ENCODE data around the gene C3AR1. TPM values are rescaled to one million over a fixed set of nuclear protein-coding genes. Genes with fewer than 3 reads are reported as not detected.
"Not testable (repeated sequence)": the region's sequence is repeated elsewhere in the genome, so short reads cannot be mapped to it uniquely, and the experiment has no call there.

The C3AR1 gene
- total RNA-seq (2014; rRNA removed; shearing (Covaris generic)) = 1.9 and 3.1 TPM in 2 replicates
- polyA plus RNA-seq (2015; cell fraction: cytosol; rRNA removed) = 3.0 and 3.4 TPM in 2 replicates
- polyA plus RNA-seq (2015; cell fraction: nucleus; rRNA removed) = 4.8 and 5.3 TPM in 2 replicates

GRCh38 chr12:8065991-8066594 lies at the start of gene C3AR1:
Gene C3AR1, minus strand, starts transcription at chr12:8066359. Its CDS starts 6,174 bp downstream, at chr12:8060185.
- DNase-seq (ENCODE audit: low read depth) = peak; percentile 85

- not testable (repeated sequence) for DNase-seq (ENCODE audit: low read depth)
These were observed 47.0 kb upstream of the C3AR1 start for GRCh38 chr12:8113117-8113516.

GRCh38 chr12:8108808-8109398 lies 42.7 kb upstream of the C3AR1 start:
- DNase-seq (ENCODE audit: low read depth) = peak; percentile 57

GRCh38 chr12:8099235-8099634 lies 33.1 kb upstream of the C3AR1 start:
- no peak for DNase-seq (ENCODE audit: low read depth)

GRCh38 chr12:8096281-8096915 lies 30.2 kb upstream of the C3AR1 start:
- no peak for DNase-seq (ENCODE audit: low read depth)

GRCh38 chr12:8093291-8093690 lies 27.1 kb upstream of the C3AR1 start:
- DNase-seq (ENCODE audit: low read depth) = no peak

GRCh38 chr12:8089716-8090115 lies 23.6 kb upstream of the C3AR1 start:
- DNase-seq (ENCODE audit: low read depth) = no peak

GRCh38 chr12:8089277-8089676 lies 23.1 kb upstream of the C3AR1 start:
- not testable (repeated sequence) for DNase-seq (ENCODE audit: low read depth)

GRCh38 chr12:8088574-8088973 lies 22.4 kb upstream of the C3AR1 start:
- no peak for DNase-seq (ENCODE audit: low read depth)

GRCh38 chr12:8087666-8088065 lies 21.5 kb upstream of the C3AR1 start:
- DNase-seq (ENCODE audit: low read depth) = no peak

GRCh38 chr12:8084351-8084750 lies 18.2 kb upstream of the C3AR1 start:
- not testable (repeated sequence) for DNase-seq (ENCODE audit: low read depth)

- no peak for DNase-seq (ENCODE audit: low read depth)
These were observed 16.6 kb upstream of the C3AR1 start for GRCh38 chr12:8082808-8083100.

GRCh38 chr12:8081251-8081920 lies 15.2 kb upstream of the C3AR1 start:
- no peak for DNase-seq (ENCODE audit: low read depth)

GRCh38 chr12:8080120-8080519 lies 14.0 kb upstream of the C3AR1 start:
- no peak for DNase-seq (ENCODE audit: low read depth)

GRCh38 chr12:8078916-8079315 lies 12.8 kb upstream of the C3AR1 start:
- no peak for DNase-seq (ENCODE audit: low read depth)

- DNase-seq (ENCODE audit: low read depth) = peak; percentile 64
These were observed 12.2 kb upstream of the C3AR1 start for GRCh38 chr12:8078398-8078797.

- DNase-seq (ENCODE audit: low read depth) = peak; percentile 76
These were observed 11.0 kb upstream of the C3AR1 start for GRCh38 chr12:8077207-8077606.

GRCh38 chr12:8076366-8076765 lies 10.2 kb upstream of the C3AR1 start:
- no peak for DNase-seq (ENCODE audit: low read depth)

- DNase-seq (ENCODE audit: low read depth) = no peak
These were observed 9.8 kb upstream of the C3AR1 start for GRCh38 chr12:8075935-8076334.

GRCh38 chr12:8071820-8072219 lies 5.7 kb upstream of the C3AR1 start:
- not testable (repeated sequence) for DNase-seq (ENCODE audit: low read depth)

GRCh38 chr12:8069582-8069981 lies 3.4 kb upstream of the C3AR1 start:
- DNase-seq (ENCODE audit: low read depth) = no peak

GRCh38 chr12:8064131-8064530 lies 2.0 kb downstream of the C3AR1 start:
- DNase-seq (ENCODE audit: low read depth) = no peak
